Middle frontal gyrus (tissue), 1 donor: ENCODE data around the gene IFNL2.
"Not testable (repeated sequence)": the region's sequence is repeated elsewhere in the genome, so short reads cannot be mapped to it uniquely, and the experiment has no call there.

Experiments used
- DNase-seq: peaks from one replicate; pipeline ENCODE4 v3.0.0-alpha.2; 2015; ENCODE audit warnings: low spot score; ENCODE audit errors: extremely low spot score

The IFNL2 gene

DNA sequence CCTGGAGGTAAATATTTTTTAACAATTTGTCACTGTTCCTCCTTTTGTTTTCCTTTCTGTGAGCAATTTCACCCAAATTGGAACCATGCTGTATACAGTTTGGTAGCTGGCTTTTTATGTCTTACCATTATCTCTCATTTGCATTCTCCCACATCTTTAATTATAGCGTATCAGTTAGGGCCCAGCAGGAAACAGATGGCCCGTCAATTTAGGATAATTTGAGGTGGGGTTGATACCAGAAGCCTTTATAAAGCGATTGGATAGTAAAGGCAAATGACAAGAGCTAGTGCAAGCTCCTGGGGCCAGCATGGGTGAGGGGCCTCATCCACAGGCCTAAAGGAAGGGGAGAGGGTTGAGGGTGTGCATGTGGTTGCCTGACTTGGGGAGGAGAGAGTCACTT is 15.7 kb upstream of the IFNL2 start:
- no peak for DNase-seq

DNA sequence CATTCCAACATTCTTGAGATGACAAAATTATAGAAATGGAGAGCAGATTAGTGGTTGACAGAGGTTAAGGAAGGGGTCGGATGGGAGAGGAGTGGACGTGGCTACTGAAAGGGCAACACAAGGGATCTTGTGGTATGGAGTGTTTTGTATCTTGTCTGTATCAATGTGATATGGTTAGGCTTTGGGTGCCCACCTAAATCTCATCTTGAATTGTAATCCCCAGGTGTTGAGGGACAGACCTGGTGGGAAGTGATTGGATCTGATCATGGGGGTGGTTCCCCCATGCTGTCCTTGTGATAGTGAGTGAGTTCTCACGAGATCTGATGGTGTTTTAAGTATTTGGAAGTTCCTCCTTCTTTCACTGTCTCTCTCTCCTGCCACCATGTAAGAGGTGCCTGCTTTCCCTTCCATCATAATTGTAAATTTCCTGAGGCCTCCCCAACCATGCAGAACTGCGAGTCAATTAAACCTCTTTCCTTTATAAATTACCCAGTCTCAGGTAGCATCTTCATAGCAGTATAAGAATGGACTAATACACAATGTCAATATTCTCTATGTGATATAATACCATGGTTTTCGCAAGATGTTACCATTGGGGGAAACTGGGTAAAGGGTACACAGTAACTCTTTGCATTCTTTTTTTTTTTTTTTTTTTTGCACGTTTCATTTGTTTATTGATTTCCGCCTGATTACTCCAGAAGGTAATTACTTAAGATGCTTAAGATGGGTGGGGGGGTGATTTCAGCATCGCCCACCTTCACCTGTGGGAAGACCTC is 14.6 kb upstream of the IFNL2 start:
- no peak for DNase-seq

DNA sequence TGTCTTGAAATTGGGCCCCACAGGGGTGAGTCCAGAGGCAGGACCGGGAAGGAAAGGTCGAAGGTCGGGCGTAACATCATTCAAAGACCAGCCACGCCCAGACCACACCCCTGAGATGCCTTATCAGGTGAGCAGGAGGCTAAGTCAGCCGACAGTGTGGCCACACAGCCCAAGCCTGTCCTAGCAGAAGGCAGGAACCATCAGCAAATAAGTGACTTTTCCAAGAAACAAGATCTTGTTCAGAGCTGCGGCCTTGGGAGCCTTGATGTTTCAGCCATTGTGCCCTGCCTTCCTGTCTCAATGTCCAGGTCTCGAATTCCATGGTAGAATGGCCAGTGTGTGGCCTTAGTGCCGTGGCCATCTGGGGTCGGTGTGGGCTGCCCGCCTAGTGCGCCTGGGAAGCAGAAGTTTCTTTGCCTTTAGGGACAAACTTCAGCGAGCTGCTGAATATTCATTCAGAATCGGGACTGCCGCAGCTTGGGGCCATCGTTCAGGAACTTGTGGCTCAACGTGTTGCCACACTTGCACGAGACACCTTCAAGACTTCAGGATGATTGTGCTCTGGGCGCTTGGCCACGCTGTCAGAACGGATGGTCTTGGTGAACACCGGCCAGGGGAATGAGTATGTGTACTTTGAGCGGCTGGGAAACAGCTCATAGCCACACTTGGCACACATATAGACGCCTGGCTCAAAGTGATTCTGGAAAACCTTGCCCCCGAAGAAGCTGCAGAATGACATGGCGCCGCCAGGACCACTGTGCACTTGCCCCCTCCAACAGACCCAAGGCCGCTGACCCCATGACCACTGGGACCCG is 13.5 kb upstream of the IFNL2 start:
- no peak for DNase-seq

DNA sequence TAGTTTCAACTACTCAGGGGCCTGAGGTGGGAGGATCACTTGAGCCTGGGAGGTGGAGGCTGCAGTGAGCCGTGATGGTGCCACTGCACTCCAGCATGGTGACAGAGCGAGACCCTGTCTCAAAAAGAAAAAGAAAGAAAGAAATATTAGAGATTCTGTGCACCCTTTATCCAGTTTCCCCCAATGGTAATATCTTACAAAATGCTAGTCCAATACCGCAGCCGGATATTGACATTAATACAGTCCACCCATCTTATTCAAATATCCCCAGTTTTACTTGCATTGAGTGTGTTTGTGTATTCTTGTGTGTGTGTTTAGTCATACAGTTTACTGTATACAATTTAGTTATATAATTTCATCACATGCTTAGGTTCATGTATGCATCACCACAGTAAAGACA is 11.0 kb upstream of the IFNL2 start:
- no peak for DNase-seq

GRCh38 chr19:39261704-39262103 is 6.5 kb upstream of the IFNL2 start:
- DNase-seq, result no peak

GRCh38 chr19:39262496-39262895 is 5.7 kb upstream of the IFNL2 start:
- no peak for DNase-seq

DNA sequence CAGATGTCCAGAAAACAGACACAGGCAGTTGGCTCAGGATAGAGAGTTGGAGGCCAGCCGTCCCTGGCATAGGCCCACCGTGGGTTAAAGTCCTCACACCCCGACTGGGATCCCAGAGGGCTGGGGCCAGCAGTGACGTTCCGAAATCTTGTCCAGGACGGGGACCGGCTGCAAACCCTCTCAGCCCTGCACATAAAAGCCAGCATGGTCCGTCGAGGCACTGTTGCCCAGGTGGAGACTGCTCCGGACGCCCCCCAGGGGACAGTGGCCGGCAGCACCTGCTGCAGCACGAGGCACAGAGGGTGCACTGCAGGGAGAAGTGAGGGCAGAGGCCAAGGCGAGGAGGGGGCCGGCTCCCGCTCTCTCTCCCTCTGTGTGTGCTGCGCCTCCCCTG is 4.3 kb upstream of the IFNL2 start:
- no peak for DNase-seq

DNA sequence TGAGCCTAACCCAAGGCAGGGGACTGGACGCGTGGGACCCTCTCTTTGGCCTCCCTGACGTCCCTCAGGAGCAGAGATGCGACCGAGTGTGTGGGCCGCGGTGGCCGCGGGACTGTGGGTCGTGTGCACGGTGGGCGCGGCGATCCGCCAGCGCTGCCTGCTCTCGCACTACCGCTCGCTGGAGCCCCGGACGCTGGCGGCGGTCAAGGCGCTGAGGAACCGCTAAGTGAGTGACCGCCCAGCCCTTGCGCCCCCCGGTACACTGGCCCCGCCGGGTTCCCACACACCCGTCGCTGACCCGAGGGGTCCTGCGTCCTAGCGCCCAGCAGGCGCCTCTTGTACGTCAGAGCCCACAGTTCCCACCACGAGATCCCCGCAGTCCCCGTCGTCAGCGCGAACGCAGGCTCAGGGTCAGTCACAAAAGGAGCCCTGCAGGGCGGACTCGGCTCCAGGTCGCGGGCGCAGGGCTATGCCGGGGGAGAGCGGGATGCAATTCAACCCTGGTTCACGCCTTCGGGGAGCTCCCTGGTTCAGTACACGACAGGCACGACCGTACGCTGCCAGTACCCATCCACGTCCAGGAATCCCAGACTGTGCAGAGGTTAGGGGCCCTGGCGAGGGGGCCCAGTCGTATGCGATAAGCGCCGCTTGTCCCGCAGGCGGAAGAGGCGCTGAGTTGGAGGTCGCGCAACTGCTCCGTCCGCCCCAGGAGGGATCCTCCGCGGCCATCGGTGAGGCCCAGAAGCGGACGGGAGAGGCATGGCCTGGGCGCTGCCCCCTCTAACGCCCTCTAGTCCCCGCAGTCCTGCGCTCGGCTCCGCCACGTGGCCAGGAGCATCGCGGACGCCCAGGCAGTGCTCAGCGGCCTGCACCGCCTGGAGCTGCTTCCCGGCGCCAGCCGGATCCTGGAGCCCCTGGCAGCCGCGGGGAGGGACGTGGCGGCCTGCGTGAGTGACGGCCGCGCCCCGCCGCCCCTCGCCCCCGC is 3.6 kb upstream of the IFNL2 start:
- no peak for DNase-seq

DNA sequence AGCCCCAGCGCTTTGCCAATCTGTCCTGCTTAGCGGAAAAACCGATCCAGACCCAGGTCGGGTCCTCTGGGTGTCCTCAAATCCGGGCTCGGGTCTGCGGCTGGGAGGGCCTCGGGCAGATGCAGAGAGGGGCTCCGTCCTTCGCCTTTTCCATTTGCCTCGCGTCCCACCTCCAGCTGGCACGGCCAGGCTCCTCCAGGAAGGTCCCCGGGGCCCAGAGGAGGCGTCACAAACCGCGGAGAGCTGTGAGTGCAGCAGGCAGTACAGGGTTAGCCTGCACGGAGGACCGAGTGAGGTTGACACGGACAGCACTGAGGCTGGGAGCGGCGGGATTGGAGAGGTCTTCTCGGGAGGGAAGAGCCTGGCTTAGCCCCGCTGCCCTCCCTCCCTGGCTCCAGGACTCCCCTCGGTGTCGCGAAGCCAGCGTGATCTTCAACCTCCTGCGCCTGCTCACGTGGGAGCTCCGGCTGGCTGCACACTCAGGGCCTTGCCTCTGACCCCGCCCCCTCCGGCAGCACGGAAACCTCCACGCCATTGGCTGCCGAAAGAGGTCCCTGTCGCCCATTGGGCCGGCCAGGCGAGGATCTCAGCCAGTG is 2.8 kb upstream of the IFNL2 start:
- DNase-seq, result no peak

DNA sequence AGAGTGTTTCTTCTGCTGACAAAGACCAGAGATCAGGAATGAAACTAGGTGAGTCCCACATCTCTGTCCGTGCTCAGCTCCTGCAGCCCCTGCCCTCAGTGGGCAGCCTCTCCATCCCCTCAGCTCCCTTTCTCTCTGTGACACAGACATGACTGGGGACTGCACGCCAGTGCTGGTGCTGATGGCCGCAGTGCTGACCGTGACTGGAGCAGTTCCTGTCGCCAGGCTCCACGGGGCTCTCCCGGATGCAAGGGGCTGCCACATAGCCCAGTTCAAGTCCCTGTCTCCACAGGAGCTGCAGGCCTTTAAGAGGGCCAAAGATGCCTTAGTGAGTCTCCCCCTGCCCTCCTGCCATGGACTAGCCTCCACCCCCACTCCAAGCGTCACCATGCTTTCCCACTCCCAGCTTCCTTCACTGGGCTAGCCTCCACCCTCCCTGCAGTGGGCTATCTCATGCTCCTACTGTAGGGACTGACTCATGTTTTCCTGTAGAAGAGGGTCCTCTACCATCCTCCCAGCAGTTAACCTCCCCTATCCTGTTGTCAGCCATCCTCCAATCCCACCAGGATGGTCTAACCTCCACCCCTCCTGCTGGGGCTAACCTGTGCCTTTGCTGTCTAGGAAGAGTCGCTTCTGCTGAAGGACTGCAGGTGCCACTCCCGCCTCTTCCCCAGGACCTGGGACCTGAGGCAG is 481 bp downstream of the IFNL2 start:
- DNase-seq, result not testable (repeated sequence)

DNA sequence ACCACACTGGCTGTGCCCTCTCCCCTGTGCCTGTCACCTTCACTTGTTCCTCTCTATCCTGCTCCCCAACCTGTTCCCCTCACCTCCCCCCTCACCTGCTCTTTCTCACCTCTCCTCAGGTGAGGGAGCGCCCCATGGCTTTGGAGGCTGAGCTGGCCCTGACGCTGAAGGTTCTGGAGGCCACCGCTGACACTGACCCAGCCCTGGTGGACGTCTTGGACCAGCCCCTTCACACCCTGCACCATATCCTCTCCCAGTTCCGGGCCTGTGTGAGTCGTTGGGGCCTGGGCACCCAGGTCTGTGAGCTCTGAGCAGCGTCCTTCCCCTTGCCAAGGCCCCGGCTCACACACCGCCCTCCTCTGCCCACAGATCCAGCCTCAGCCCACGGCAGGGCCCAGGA is 1.2 kb downstream of the IFNL2 start:
- not testable (repeated sequence) for DNase-seq

DNA sequence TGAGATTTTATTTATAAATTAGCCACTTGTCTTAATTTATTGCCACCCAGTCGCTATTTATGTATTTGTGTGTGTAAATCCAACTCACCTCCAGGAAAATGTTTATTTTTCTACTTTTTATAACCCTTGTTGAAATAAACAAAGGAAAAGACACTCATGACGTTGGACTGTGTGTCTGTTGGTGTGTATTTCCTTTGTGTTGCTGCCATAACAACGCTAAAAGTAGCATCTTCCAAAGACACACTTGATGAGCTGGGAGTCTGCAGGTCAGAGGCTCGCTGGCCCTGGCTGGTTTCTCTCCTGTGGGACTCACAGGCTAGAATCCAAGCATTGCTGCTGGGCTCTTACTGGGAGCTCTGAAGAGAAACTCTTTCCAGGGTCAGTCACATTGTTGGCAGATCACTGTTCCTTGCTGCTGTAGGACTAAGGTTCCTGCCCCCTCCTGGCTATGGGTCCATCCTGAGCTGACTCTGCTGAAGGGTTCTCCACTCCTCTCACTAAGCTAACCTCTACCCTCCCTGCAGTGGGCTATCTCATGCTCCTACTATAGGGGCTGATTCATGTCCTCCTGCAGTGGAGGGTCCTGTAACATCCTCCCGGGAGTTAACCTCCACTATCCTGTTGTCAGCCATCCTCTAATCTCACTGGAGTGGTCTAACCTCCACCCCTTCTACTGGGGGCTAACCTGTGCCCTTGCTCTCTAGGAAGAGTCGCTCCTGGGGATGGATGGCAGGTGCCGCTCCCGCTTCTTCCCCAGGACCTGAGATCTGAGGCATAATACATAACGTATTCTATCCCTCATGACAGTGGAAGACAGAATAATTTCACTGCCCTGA is 2.1 kb downstream of the IFNL2 start:
- no peak for DNase-seq

DNA sequence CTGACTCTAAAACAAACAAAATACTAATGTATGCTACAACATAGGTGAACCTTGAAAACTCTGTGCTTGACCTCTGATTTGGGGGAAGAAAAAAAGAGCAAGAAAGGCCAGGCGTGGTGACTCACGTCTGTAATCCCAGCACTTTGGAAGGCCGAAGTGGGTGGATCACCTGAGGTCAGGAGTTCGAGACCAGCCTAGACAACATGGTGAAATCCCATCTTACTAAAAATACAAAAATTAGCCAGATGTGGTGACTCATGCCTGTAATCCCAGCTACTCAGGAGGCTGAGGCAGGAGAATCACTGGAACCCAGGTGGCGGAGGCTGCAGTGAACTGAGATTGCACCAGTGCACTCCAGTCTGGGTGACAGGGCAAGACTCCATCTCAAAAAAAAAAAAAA is 5.7 kb downstream of the IFNL2 start:
- not testable (repeated sequence) for DNase-seq

DNA sequence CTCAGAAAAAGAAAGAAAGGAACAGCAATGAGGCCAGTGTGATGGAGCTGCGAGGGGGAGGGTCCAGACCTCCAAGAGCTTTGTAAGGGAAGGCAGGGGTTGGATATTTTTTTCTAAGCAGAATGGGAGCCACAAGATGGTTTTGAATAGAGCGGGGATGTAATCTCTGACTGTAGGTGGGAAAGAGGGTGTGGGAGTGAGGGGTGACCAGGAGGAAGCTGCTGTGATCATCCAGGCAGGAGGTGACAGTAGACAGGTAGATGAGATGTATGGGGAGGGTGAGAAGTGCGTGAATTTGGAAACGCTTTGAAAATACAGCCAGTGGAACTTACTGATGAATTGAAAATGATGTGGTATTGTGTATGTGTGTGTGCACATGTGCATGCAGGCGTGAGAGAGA is 7.4 kb downstream of the IFNL2 start:
- DNase-seq, result no peak

DNA sequence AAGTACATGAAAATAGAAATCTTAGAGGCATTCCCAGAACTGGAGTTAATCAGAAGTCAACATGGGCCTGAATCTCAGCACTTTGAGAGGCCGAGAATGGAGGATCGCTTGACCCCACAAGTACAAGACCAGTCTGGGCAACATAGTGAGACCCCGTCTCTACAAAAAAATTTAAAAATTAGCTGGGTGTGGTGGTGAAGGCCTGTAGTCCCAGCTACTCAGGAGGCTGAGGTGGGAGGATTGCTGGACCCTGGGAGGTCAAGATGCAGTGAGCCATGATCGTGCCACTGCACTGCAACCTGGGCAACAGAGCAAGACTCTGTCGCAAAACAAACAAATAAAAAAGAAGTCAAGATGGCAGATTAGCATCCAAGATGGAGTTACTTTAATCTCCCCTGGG is 8.5 kb downstream of the IFNL2 start:
- no peak for DNase-seq

DNA sequence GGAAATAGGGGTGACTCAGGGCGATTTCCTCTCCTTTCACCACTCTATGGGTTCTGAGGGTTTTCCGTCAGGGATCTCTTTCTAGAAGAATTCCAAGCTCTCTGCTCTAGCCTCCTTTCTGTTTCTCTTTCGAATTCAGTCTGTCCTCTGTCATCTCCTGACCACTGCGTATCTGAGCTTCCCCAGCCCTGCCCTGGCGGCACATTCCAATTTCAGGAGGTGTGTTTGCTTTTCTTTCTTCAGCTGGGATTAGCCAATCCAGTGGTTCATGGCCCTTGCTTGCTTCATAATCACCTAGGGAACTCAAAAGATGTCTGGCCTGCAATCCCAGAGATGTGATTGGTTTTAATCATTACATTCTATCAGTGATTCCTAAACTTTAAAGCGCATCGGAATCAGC is 9.4 kb downstream of the IFNL2 start:
- DNase-seq, result no peak

DNA sequence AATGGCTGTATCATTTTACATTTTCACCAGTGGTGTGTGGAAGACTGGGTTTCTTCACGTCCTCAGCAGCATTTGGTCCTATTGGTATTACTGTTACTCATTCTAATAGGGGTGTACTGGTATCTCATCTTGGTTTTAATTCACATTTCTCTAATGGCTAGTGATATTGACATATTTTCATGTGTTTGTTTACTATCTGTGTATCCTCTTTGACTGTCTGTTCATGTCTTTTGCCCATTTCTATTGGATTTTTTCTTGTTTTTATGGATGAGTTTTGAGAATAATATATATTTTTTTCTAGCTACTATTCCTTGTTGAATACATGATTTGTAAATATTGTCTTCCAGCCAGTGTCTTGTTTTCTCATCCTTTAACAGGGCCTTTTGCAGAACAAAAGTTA is 13.8 kb downstream of the IFNL2 start:
- DNase-seq, result no peak

DNA sequence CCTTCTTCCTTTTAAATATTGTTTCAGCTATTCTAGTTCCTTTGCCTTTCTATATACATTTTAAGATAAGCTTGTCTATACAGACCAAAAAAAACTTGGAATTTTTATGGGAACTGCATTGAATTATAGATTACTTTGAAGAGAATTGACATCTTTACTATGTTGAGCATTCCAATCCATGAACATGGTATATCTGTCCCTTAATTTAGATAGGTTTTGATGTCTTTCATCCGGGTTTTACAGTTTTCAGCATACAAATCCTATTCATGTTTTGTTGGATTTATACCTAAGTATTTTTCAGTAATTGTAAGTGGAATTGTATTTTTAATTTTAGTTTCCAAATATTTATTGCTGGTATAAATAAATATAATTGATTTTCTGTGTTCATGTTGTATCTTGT is 15.8 kb downstream of the IFNL2 start:
- DNase-seq, result no peak

DNA sequence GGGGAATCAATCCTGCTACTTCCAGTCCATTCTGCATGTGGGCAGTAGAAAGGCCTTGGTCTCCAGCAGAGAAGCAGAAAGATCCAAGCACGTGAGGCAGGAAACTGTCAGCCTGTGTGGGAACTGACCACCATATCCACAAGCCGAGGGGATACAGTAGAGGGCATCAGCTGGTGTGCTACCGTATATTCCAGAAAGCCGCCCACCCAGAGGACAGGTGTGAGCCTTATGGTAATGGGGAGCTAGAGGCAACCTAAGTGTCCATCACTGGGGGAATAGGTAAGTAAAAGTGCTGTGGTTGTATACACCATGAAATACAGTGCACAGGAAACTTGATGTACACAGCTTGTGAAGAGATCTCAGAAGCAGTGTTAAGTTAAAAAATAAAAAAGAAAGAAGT is 25.2 kb downstream of the IFNL2 start:
- DNase-seq, result no peak
